Activated CD8-positive, alpha-beta T cell treated with anti-CD3 and anti-CD28 coated beads for 36 hours (primary cell): ENCODE measurements around the gene CUL4B. TPM values are rescaled to one million over a fixed set of nuclear protein-coding genes. Genes with fewer than 3 reads are reported as not detected.

Experiments
- ATAC-seq: fragments of 200-7000 bp; cut with Tn5 transposase; one replicate; pipeline ENCODE4 v1.10.0; 2021; ENCODE audit warnings: mild to moderate bottlenecking, moderate library complexity
- CTCF ChIA-PET: fragments of 350-600 bp; sonication (Branson Sonifier 250); formaldehyde crosslinking; loops from one replicate; lab custom pipeline; 2021; ENCODE audit warnings: antibody characterized with exemption; lab: Charles Lee
- POLR2A ChIA-PET: fragments of 350-600 bp; sonication (Branson Sonifier 250); formaldehyde crosslinking; loops from one replicate; lab custom pipeline; 2021; ENCODE audit warnings: antibody characterized with exemption; lab: Charles Lee
- DNase-seq: peaks from one replicate; pipeline ENCODE4 v3.0.0-alpha.2; 2020
- H3K27ac Mint-ChIP-seq: one replicate; pipeline ENCODE4 v1.8.0; 2021; ENCODE audit warnings: mild to moderate bottlenecking, mixed read lengths
- H3K27me3 Mint-ChIP-seq: one replicate; pipeline ENCODE4 v1.8.0; 2021; ENCODE audit warnings: mixed read lengths
- H3K36me3 Mint-ChIP-seq: one replicate; pipeline ENCODE4 v1.8.0; 2021; ENCODE audit warnings: low read depth, mixed read lengths
- H3K4me1 Mint-ChIP-seq: one replicate; pipeline ENCODE4 v1.8.0; 2021; ENCODE audit warnings: low read depth, mixed read lengths
- H3K4me3 Mint-ChIP-seq: one replicate; pipeline ENCODE4 v1.8.0; 2021; ENCODE audit warnings: mild to moderate bottlenecking, moderate library complexity, mixed read lengths
- H3K9me3 Mint-ChIP-seq: one replicate; pipeline ENCODE4 v1.8.0; 2021; ENCODE audit warnings: mixed read lengths
- CTCF ChIP-seq: fragments of 200-600 bp; IDR thresholded peaks from one replicate; pipeline ENCODE4 v1.8.0; 2022; ENCODE audit warnings: antibody characterized with exemption, mild to moderate bottlenecking
- intact Hi-C: fragments of 100-400 bp; cut with micrococcal nuclease; formaldehyde crosslinking; loops from one replicate; pipeline ENCODE4 v1.10.0; 2022
- total RNA-seq, 2 experiments: library from RNA; stranded (reverse); gene quantifications; one replicate each; pipeline ENCODE4 v1.2.3, GENCODE V29; 2021

The CUL4B gene
- total RNA-seq, 2 experiments from 2014 or later = 39.1 to 39.8 TPM

GRCh38 chrX:120560405-120560841 lies 339 bp downstream of the CUL4B start:
- peak; percentile 61 for DNase-seq
- Mint-ChIP-seq H3K4me3 (peak overlapping the region; percentile 98), H3K36me3 (peaks cover 11% of the 10 kb centered on the region), H3K27me3 (no peaks in the 10 kb centered on the region), H3K9me3 (no peaks in the 10 kb centered on the region), H3K4me1 (peaks cover 21% of the 10 kb centered on the region), H3K27ac (peak overlapping the region; percentile 98)
- CTCF ChIA-PET = interaction anchor here (1.9 kb wide), 1 partner anchor 46 kb away, joined by 5 read pairs; no protein-coding TSS in a partner anchor
- ATAC-seq = peak; percentile 34
- intact Hi-C loops = loop anchor here (2.0 to 5.0 kb wide), 2 partner anchors 42 to 63 kb away; no protein-coding TSS in a partner anchor
- TF ChIP-seq CTCF = no peak
- POLR2A ChIA-PET = interaction anchor here (1.0 to 2.0 kb wide), 4 partner anchors 10 to 44 kb away, joined by 3 to 9 read pairs (median 4); partner anchors contain the start of gene MCTS1

- Mint-ChIP-seq H3K4me3 (peak overlapping the region; percentile 98), H3K9me3 (no peaks in the 10 kb centered on the region), H3K27me3 (no peaks in the 10 kb centered on the region), H3K27ac (peak overlapping the region; percentile 98), H3K4me1 (peaks cover 23% of the 10 kb centered on the region), H3K36me3 (peaks cover 11% of the 10 kb centered on the region)
- no peak for ATAC-seq
- ChIA-PET CTCF (interaction anchor here (1.9 kb wide), 1 partner anchor 45 kb away, joined by 5 read pairs; no protein-coding TSS in a partner anchor), POLR2A (interaction anchor here (1.0 to 1.2 kb wide), 2 partner anchors 9 to 41 kb away, joined by 3 read pairs; no protein-coding TSS in a partner anchor)
- no peak for DNase-seq
- no peak for TF ChIP-seq CTCF
- intact Hi-C loops = loop anchor here (2.0 to 5.0 kb wide), 2 partner anchors 43 to 63 kb away; no protein-coding TSS in a partner anchor
Measured at GRCh38 chrX:120559804-120560203, 958 bp downstream of the CUL4B start.

GRCh38 chrX:120556251-120556650 lies 4.5 kb downstream of the CUL4B start:
- no peak for TF ChIP-seq CTCF
- DNase-seq (no peak), ATAC-seq (no peak)
- peaks cover 11% of the 10 kb centered on the region for H3K36me3 Mint-ChIP-seq
- H3K4me3 Mint-ChIP-seq = no peak overlapping the region
- H3K27ac Mint-ChIP-seq = no peak overlapping the region
- H3K9me3 Mint-ChIP-seq = no peaks in the 10 kb centered on the region
- POLR2A ChIA-PET = no interaction called here
- peaks cover 24% of the 10 kb centered on the region for H3K4me1 Mint-ChIP-seq
- H3K27me3 Mint-ChIP-seq = no peaks in the 10 kb centered on the region
- intact Hi-C loops = no loop called here
- CTCF ChIA-PET = interaction anchor here (1.1 kb wide), 1 partner anchor 68 kb away, joined by 3 read pairs; no protein-coding TSS in a partner anchor

- intact Hi-C loops = no loop called here
- ATAC-seq (peak; percentile 90), DNase-seq (peak; percentile 53)
- Mint-ChIP-seq H3K27ac (peak overlapping the region; percentile 62), H3K4me1 (peaks cover 27% of the 10 kb centered on the region), H3K36me3 (peaks cover 6% of the 10 kb centered on the region), H3K27me3 (no peaks in the 10 kb centered on the region), H3K9me3 (no peaks in the 10 kb centered on the region), H3K4me3 (no peak overlapping the region)
- ChIA-PET POLR2A (interaction anchor here (0.8 to 1.6 kb wide), 4 partner anchors 10 to 54 kb away, joined by 3 to 4 read pairs (median 3); partner anchors contain the start of genes CUL4B and MCTS1), CTCF (no interaction called here)
- no peak for TF ChIP-seq CTCF
Measured at GRCh38 chrX:120549483-120550452, 11.0 kb downstream of the CUL4B start.
